ENCODE results near the gene ARL14. TPM values are rescaled to one million over a fixed set of nuclear protein-coding genes. Genes with fewer than 3 reads are reported as not detected.

Gene ARL14
- total RNA-seq: 0.07 TPM in 1 of 2 replicates, not detected in the other

GRCh38 chr3:160676547-160677303 lies at the start of gene ARL14:
Gene ARL14 (plus strand): TSS chr3:160677160. CDS start chr3:160677347, 187 bp downstream.

Other genes with a start within 250 kb of the ARL14 start
- 7.9 and 18.7 TPM in 2 replicates for gene TRIM59, start 227.4 kb upstream of the ARL14 start, total RNA-seq
- gene KPNA4, start 111.6 kb upstream of the ARL14 start, total RNA-seq: 37.7 and 48.7 TPM in 2 replicates
- 7.8 and 11.6 TPM in 2 replicates for gene PPM1L, start 79.1 kb downstream of the ARL14 start, total RNA-seq

Measured in smooth muscle cell of the pulmonary artery (primary cell).